Pericardium fibroblast (primary cell): Measurements from ENCODE around the gene PCDH11Y. TPM values are rescaled to one million over a fixed set of nuclear protein-coding genes. Genes with fewer than 3 reads are reported as not detected.

Experiments
- total RNA-seq: library from RNA; depleted of rRNA; stranded (reverse); fragments of >200 nt; gene quantifications from 2 replicates; pipeline ENCODE4 v1.2.3, GENCODE V29; 2015

PCDH11Y gene, protein sequence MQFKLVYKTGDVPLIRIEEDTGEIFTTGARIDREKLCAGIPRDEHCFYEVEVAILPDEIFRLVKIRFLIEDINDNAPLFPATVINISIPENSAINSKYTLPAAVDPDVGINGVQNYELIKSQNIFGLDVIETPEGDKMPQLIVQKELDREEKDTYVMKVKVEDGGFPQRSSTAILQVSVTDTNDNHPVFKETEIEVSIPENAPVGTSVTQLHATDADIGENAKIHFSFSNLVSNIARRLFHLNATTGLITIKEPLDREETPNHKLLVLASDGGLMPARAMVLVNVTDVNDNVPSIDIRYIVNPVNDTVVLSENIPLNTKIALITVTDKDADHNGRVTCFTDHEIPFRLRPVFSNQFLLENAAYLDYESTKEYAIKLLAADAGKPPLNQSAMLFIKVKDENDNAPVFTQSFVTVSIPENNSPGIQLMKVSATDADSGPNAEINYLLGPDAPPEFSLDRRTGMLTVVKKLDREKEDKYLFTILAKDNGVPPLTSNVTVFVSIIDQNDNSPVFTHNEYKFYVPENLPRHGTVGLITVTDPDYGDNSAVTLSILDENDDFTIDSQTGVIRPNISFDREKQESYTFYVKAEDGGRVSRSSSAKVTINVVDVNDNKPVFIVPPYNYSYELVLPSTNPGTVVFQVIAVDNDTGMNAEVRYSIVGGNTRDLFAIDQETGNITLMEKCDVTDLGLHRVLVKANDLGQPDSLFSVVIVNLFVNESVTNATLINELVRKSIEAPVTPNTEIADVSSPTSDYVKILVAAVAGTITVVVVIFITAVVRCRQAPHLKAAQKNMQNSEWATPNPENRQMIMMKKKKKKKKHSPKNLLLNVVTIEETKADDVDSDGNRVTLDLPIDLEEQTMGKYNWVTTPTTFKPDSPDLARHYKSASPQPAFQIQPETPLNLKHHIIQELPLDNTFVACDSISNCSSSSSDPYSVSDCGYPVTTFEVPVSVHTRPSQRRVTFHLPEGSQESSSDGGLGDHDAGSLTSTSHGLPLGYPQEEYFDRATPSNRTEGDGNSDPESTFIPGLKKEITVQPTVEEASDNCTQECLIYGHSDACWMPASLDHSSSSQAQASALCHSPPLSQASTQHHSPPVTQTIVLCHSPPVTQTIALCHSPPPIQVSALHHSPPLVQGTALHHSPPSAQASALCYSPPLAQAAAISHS (N-terminal part only)
- total RNA-seq: not detected in 2 replicates

GRCh38 chrY:5000057-5000456, at the start of gene PCDH11Y:
PCDH11Y (plus strand) TSS chrY:5000296; CDS start chrY:5057100, 56,804 bp downstream.

